CD14-positive monocyte (primary cell): ENCODE measurements around the gene CHRNA3. TPM values are rescaled to one million over a fixed set of nuclear protein-coding genes. Genes with fewer than 3 reads are reported as not detected.

Experiments used
- DNase-seq, 3 donors: peaks; one replicate each; pipeline ENCODE4 v3.0.0-alpha.2; 2011 to 2022
- H2AFZ ChIP-seq: 2 replicates; pipeline ENCODE4 v1.6.0; 2012; ENCODE audit warnings: mild to moderate bottlenecking, low read depth, low read length, inconsistent platforms; ENCODE audit not compliant: insufficient read depth, poor library complexity, severe bottlenecking
- H3K27ac ChIP-seq, 2 donors: 1 replicate in 1 of 2; 2 replicates in 1 of 2; pipeline ENCODE4 v1.5.1; 2012 to 2013; ENCODE audit warnings: low read length in 2 of 2, control low read depth in 1 of 2, inconsistent platforms in 1 of 2, low read depth in 1 of 2, mild to moderate bottlenecking in 1 of 2
- H3K27me3 ChIP-seq, 2 donors: one replicate each; pipeline versions ENCODE4 v1.6.0 to v1.6.1; 2011 to 2013; ENCODE audit warnings: low read length in 2 of 2; ENCODE audit not compliant: control insufficient read depth in 2 of 2, insufficient read depth in 2 of 2
- H3K36me3 ChIP-seq, 2 donors: replicated peaks in 1 of 2; 1 replicate in 1 of 2; 2 replicates in 1 of 2; pipeline versions ENCODE4 v1.5.1 to v1.6.1; 2012 to 2013; ENCODE audit warnings: low read length in 2 of 2, control low read depth in 1 of 2, inconsistent platforms in 1 of 2, mild to moderate bottlenecking in 1 of 2; ENCODE audit not compliant: insufficient read depth in 2 of 2, control insufficient read depth in 1 of 2
- H3K4me1 ChIP-seq, 2 donors: 1 replicate in 1 of 2; 2 replicates in 1 of 2; pipeline versions ENCODE4 v1.5.1 to v1.6.1; 2012 to 2013; ENCODE audit warnings: low read length in 2 of 2, control low read depth in 1 of 2, inconsistent platforms in 1 of 2, mild to moderate bottlenecking in 1 of 2, moderate library complexity in 1 of 2; ENCODE audit not compliant: insufficient read depth in 2 of 2, control insufficient read depth in 1 of 2
- H3K4me2 ChIP-seq: replicated peaks from 2 replicates; pipeline ENCODE3; 2012; ENCODE audit warnings: low read length, moderate library complexity, mild to moderate bottlenecking; ENCODE audit not compliant: poor library complexity, severe bottlenecking; ENCODE audit errors: extremely low read depth
- H3K4me3 ChIP-seq, 3 experiments: fragments of 200-600 bp in 1 of 3; sonication (generic) in 1 of 3; replicated peaks in 1 of 3; 1 replicate in 2 of 3; 2 replicates in 1 of 3; pipeline ENCODE4 v1.5.1; 2011 to 2013; ENCODE audit warnings: low read length in 3 of 3, mild to moderate bottlenecking in 3 of 3, control low read depth in 2 of 3, low read depth in 2 of 3, inconsistent platforms in 1 of 3, moderate library complexity in 1 of 3
- H3K79me2 ChIP-seq: 2 replicates; pipeline ENCODE4 v1.6.0; 2012; ENCODE audit warnings: mild to moderate bottlenecking, control low read depth, inconsistent platforms, low read length, moderate library complexity; ENCODE audit not compliant: insufficient read depth
- H3K9ac ChIP-seq: 2 replicates; pipeline ENCODE4 v1.6.0; 2017; ENCODE audit warnings: low read length, mild to moderate bottlenecking; ENCODE audit not compliant: insufficient read depth, poor library complexity, severe bottlenecking
- H3K9me3 ChIP-seq, 2 donors: replicated peaks in 1 of 2; 1 replicate in 1 of 2; 2 replicates in 1 of 2; pipeline versions ENCODE4 v1.5.1 to v1.6.1; 2012 to 2013; ENCODE audit warnings: low read length in 2 of 2, control low read depth in 1 of 2; ENCODE audit not compliant: control insufficient read depth in 1 of 2, insufficient read depth in 1 of 2
- H4K20me1 ChIP-seq: 2 replicates; pipeline ENCODE4 v1.6.0; 2012; ENCODE audit warnings: mild to moderate bottlenecking, low read length, control low read depth, moderate library complexity; ENCODE audit not compliant: insufficient read depth
- H3K27ac Mint-ChIP-seq, 7 donors: one replicate each; pipeline ENCODE4 v1.8.0; 2020; ENCODE audit warnings: mild to moderate bottlenecking in 7 of 7, mixed read lengths in 7 of 7, moderate library complexity in 6 of 7, inconsistent platforms in 2 of 7
- H3K27me3 Mint-ChIP-seq, 3 donors: one replicate each; pipeline ENCODE4 v1.8.0; 2021 to 2022; ENCODE audit warnings: low read depth in 3 of 3, mild to moderate bottlenecking in 3 of 3, mixed read lengths in 3 of 3, moderate library complexity in 3 of 3, inconsistent platforms in 1 of 3
- H3K36me3 Mint-ChIP-seq, 2 donors: one replicate each; pipeline ENCODE4 v1.8.0; 2020; ENCODE audit warnings: mixed read lengths in 2 of 2, inconsistent platforms in 1 of 2, mild to moderate bottlenecking in 1 of 2
- H3K4me1 Mint-ChIP-seq: one replicate; pipeline ENCODE4 v1.8.0; 2020; ENCODE audit warnings: mild to moderate bottlenecking, mixed read lengths
- H3K4me3 Mint-ChIP-seq, 2 donors: one replicate each; pipeline ENCODE4 v1.8.0; 2020; ENCODE audit warnings: mild to moderate bottlenecking in 2 of 2, mixed read lengths in 2 of 2, moderate library complexity in 1 of 2
- H3K9me3 Mint-ChIP-seq, 7 donors: one replicate each; pipeline ENCODE4 v1.8.0; 2020 to 2022; ENCODE audit warnings: mixed read lengths in 7 of 7, mild to moderate bottlenecking in 6 of 7, moderate library complexity in 6 of 7, inconsistent platforms in 2 of 7
- WGBS: methylation state at CpG from one replicate; pipeline ENCODE4 v1.1.5; 2013; ENCODE audit warnings: missing lambda C conversion rate; ENCODE audit not compliant: insufficient coverage; 5-methylcytosine and 5-hydroxymethylcytosine counted together
- intact Hi-C, 2 donors: fragments of 100-400 bp; cut with micrococcal nuclease; formaldehyde crosslinking; loops; one replicate each; pipeline versions ENCODE4 v1.15.0 to v1.15.1; 2023
- polyA plus RNA-seq, 3 donors: library from polyadenylated mRNA; depleted of rRNA in 1 of 3; unstranded in 2 of 3; stranded (reverse) in 1 of 3; fragments of 300-500 nt in 2 of 3; fragments of >200 nt in 1 of 3; fragmentation: Illumina TruSeq in 2 of 3; gene quantifications; 1 replicate in 2 of 3; 2 replicates in 1 of 3; pipeline ENCODE4 v1.2.3, GENCODE V29; 2012 to 2021
- TF ChIP-seq, protein P1 (sequence below): fragments of 200-600 bp; IDR thresholded peaks from one replicate; pipeline ENCODE4 v1.8.0; 2022; ENCODE audit warnings: antibody characterized with exemption, mild to moderate bottlenecking

The CHRNA3 gene
- polyA plus RNA-seq, 3 donors: not detected

DNA sequence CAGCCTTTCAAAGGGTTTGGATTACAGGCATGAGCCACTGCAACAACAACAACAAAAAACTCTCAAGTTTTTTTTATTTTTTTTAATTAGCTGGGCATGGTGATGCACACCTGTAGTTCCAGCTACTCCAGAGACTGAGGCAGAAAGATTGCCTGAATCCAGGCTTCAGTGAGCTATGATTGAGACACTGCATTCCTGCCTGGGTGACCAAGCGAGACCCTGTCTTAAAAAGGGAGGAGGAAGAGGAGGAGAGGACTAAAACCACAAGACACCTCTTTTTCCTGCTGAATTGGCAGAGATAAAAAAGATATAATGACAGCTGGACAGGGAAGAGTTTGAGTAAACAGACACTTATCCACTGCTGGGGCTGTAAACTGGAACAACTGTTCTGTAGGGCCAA, 42.9 kb upstream of the CHRNA3 start:
- Mint-ChIP-seq H3K36me3 (no peaks in the 10 kb centered on the region), H3K27ac (no peak overlapping the region), H3K4me1 (peaks cover 2% of the 10 kb centered on the region), H3K27me3 (peaks cover 0 to 7% (median 2%) of the 10 kb centered on the region in 3 donors), H3K4me3 (no peak overlapping the region), H3K9me3 (no peaks in the 10 kb centered on the region)
- Histone ChIP-seq H4K20me1 (no peaks in the 10 kb centered on the region), H3K4me3 (no peak overlapping the region), H3K36me3 (no peaks in the 10 kb centered on the region), H3K9ac (no peak overlapping the region), H3K79me2 (no peaks in the 10 kb centered on the region), H3K4me2 (no peak overlapping the region), H2AFZ (no peak overlapping the region), H3K27me3 (no peaks in the 10 kb centered on the region), H3K9me3 (no peaks in the 10 kb centered on the region), H3K4me1 (no peaks in the 10 kb centered on the region), H3K27ac (no peak overlapping the region)
- intact Hi-C loops: no loop called here
- DNase-seq: no peak
- no CpG with 5 or more reads among the region's 1 CpG for WGBS
- TF ChIP-seq, protein P1, sequence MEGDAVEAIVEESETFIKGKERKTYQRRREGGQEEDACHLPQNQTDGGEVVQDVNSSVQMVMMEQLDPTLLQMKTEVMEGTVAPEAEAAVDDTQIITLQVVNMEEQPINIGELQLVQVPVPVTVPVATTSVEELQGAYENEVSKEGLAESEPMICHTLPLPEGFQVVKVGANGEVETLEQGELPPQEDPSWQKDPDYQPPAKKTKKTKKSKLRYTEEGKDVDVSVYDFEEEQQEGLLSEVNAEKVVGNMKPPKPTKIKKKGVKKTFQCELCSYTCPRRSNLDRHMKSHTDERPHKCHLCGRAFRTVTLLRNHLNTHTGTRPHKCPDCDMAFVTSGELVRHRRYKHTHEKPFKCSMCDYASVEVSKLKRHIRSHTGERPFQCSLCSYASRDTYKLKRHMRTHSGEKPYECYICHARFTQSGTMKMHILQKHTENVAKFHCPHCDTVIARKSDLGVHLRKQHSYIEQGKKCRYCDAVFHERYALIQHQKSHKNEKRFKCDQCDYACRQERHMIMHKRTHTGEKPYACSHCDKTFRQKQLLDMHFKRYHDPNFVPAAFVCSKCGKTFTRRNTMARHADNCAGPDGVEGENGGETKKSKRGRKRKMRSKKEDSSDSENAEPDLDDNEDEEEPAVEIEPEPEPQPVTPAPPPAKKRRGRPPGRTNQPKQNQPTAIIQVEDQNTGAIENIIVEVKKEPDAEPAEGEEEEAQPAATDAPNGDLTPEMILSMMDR: no peak

DNA sequence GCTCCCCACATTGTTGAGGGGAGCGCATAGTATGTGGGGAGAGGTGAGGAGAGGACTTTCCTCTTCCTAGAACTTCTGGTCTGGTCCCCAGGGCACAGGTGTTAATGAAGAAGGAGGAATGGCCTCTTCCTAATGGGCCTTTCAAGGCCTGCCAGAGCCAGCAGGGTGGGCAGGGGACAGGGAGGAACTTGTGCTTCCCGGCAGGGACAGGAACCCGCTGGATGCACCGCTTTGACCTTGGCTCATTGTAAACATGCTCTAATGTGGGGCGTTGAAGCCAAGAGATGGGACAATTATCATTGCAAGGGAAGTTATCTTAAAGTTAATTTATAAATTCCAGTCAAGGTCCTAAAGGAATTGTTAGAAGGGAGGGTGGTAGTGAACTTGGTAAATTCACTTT, 41.2 kb upstream of the CHRNA3 start:
- H3K36me3 ChIP-seq: no peaks in the 10 kb centered on the region
- TF ChIP-seq, protein P1: no peak
- intact Hi-C loops: no loop called here
- H3K4me1 Mint-ChIP-seq: peaks cover 2% of the 10 kb centered on the region
- no peaks in the 10 kb centered on the region for H3K79me2 ChIP-seq
- H3K4me1 ChIP-seq: no peaks in the 10 kb centered on the region
- H3K9me3 Mint-ChIP-seq: no peaks in the 10 kb centered on the region
- no peaks in the 10 kb centered on the region for H3K9me3 ChIP-seq
- H3K27ac ChIP-seq: no peak overlapping the region
- 75% methylated on average over 5 of the region's 5 CpGs for WGBS
- no peak overlapping the region for H3K4me3 ChIP-seq
- H3K36me3 Mint-ChIP-seq: no peaks in the 10 kb centered on the region
- peaks cover 2 to 7% (median 2%) of the 10 kb centered on the region in 3 donors for H3K27me3 Mint-ChIP-seq
- no peak overlapping the region for H3K9ac ChIP-seq
- no peak overlapping the region for H3K4me2 ChIP-seq
- H2AFZ ChIP-seq: no peak overlapping the region
- no peak for DNase-seq
- no peak overlapping the region for H3K27ac Mint-ChIP-seq
- H3K27me3 ChIP-seq: no peaks in the 10 kb centered on the region
- no peak overlapping the region for H3K4me3 Mint-ChIP-seq
- no peaks in the 10 kb centered on the region for H4K20me1 ChIP-seq
